Stimulated activated CD8-positive, alpha-beta memory T cell treated with anti-CD3 and anti-CD28 coated beads, Interleukin-2, amount 100 ng/mL, for 48 hours (primary cell): ENCODE results near the gene SOX6.
"Not testable (repeated sequence)": the region's sequence is repeated elsewhere in the genome, so short reads cannot be mapped to it uniquely, and the experiment has no call there.

Source experiments
- DNase-seq, 2 donors: peaks; one replicate each; pipeline ENCODE4 v3.0.0-alpha.2; 2020; ENCODE audit warnings: low read depth in 2 of 2

The SOX6 gene

DNA sequence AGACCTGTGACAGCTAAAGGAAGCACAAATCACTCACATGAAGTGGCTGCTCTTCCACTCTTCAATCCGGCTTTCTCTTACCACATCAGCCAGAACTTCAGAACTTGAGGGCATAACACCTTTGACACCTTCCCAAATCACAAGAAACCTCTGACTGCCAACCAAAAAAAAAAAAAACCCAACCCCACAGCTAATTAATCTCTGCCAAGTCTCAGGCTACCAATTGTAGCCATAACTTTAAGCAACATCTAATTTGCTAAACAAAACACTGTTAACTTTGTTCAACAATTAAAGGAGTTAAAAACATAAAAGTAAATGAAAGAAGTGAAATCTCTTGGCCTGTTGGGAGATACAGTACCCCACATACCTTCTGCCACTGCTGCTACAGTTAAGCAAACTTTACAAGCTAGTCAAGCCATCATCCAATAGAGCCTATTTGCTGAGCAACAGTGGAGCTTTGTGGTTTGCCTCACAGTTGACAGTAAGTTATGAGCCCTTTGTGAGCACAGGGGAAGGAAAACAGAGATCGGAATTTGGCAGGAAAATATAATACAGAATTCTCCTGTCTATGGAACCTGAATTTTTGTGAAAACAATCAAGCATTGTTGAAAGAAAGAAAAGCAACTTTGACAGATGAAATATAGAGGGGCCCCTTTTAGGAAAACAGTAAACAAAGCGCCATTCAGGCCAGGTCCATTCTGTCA, at the start of gene SOX6:
Gene SOX6, minus strand, starts transcription at position 490 of the 704 bp plus-strand sequence. CDS start 15,298 bp downstream, outside the sequence.
- DNase-seq, result no peak

DNA sequence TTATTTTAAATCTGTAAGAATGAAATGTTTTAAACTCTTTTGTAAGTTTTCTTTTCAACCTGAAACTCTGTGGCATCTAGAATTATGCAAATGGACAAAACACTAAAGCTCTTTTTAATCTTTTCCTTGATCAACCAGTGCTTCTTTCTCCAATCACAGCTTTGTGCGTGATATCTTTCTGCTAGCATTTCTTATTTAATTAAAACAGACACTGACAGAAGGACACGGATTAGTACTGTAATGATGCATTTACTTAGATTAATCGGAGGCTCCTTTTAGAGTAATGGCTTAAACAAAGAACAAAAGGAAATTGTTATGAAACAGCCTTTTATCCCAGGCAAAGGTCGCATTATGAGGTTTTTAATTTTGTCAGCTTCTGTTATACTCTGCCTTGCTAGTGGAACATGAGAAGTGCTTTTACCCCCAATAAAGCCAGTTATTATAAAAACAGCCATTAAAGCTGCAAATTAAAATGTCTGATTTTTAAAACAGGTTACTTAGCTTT, 48.5 kb upstream of the SOX6 start:
- no peak for DNase-seq

DNA sequence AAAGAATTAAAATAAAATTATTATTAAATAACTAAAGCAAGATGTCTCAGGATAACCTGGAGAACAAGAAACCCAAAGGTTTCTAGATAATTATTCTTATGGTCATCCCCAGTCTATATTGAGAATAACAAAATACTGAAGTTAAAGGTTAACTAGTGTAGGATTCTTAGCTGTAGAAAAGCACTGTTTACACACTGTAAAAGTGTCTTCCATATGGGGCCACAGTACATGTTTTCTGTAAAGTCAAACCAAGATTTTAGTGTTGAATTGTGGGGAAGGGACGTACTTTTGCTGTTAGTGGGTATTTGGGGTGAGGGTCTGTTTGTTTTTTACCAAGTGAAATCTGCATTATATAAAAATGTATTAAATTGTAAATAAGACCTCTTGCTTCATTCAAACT, 47.5 kb upstream of the SOX6 start:
- DNase-seq, result no peak

DNA sequence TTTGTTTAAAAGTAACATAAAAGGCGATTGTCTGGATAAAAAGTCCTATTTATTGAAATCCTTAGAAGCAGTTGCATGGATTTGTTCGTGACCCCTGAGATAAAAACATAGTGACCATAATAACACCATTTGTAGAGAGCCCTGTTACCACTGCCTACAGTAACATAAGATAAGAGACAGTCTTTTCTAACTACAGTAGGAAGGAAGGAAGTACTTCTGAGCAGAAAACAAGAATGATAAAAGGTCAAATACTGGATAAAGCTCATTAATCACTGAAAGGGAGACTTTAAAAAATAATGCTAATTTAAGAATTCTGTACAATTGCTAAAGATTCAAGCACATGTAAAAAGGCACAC, 47.1 kb upstream of the SOX6 start:
- no peak for DNase-seq

DNA sequence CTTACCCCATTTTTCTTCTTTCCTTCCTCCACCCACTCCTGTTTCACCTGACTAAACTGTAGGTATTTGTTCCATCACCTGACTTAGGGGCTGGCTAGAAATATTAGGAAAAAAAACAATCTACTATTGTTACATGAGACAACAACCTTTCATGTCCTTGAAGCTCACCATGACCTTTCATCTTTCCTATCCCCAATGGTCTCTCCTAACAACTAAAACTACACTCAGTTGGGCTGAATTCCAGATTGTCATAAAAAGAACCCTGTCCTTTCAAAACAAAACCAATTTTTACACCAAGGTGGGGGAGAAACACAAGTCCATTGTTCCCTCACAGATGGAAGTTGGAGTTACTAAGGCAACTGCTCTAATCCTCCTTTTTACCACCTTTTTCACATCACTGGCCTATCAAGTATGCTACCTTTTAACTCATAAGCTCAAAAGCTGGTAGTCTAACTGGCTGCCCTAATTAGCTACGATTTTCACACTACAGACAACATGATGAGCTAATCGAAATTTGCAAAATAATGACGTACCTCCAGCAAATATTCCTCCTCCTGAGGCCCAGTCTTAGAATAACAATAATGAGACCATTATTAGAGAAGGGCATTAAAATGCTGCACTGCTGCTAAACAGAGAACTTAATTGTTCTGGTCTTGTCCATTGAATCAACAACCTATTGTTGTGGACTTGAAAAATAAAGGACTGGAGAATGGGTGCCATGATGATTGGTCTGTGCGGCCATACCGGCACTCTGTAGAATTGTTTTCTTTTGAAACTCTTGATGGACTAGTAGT, 46.5 kb upstream of the SOX6 start:
- no peak for DNase-seq

DNA sequence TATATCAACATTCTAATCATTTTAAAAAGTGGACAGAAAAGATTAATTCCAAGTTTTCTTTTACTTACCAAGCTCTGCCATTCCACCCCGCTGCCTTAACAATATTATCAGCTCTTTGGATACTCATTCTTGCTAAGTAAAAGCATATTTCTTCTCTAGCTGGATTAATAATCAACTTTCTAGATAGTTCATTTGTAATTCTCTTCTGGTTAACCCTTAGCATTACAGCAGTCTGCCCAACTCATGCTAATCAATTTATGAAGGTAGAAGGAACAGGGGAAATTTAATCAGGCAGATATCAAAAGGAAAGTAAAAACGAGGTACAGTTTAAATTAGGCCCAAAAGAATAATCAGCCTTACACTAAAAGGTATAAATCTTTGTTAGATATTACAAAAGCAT, 41.0 kb upstream of the SOX6 start:
- no peak for DNase-seq

DNA sequence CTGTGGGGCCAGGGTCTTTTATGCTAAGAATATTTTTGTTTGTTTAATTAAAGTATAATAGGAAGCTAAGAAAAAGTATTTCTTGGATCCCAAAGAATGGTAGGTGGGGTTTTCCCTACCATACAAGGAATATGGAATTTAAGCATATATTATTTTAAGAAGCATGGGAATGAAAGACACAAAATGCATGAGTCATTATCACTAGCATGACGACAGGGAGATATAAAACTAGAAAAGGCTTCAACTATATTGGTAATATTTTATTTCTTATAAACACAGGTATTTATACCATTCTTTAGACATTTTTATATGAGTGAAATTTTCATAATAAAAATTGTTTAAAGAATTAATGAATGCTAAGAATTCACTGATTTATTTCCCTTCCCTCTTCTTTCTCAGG, 39.3 kb upstream of the SOX6 start:
- no peak for DNase-seq

DNA sequence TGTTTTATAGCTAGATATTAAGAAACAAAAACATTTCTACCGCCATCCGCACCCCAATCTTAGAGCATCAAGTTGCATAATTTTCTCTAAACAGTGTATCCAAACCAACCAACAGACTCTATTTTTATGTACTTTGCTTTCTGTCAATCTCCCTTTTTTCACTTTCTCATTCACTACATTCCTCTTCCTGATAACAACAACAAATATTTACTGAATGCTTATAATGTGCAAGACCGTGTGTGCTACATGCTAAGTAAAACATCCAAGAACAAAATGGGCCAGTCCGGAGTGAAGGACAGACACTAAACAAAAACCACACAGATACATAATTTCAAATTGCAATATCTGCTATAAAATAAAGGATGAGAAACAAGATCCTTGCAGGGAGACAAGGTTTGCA, 38.6 kb upstream of the SOX6 start:
- no peak for DNase-seq

DNA sequence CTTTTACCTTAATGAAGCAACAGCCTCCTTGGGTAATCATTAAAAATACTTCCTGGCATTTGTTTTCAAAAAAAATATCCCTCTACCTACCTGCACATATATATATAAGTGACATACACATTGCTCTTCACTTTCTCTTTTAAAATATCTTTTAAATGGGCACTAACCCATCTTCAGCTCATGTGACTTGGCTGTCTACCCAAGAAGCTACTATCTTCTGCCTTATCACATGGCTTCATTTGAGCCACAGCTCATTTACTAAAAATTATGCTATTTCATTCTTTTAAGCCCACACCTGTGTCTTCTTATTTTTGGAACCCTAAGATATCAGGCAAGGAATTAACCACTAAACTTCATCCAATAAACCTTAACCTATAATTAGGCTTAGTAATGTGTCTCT, 37.0 kb upstream of the SOX6 start:
- DNase-seq, result no peak

DNA sequence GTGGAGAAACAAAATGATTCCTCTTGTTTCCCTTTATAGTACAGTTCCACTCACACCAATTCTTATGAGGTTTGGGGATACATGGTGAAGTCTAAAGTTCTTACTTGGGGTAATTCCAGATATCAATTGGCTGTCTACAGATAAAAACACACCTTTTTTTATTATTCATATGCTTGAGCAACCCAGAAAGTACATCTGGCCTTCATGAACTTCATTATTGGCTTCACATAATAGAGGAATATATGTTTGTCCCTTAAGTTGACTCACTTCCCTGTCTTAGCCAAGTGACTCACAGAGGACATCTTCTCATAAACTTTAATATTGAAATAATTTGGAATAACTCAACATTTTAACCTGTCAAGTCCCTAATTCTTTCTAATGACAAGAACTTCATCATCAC, 36.3 kb upstream of the SOX6 start:
- no peak for DNase-seq

DNA sequence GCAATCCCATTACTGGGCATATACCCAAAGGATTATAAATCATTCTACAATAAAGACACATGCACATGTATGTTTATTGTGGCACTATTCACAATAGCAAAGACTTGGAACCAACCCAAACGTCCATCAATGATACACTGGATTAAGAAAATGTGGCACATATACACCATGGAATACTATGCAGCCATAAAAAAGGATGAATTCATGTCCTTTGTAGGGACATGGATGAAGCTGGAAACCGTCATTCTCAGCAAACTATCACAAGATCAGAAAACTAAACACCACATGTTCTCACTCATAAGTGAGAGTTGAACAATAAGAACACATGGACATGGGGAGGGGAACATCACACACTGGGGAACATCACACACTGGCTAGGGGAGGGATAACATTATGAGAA, 34.5 kb upstream of the SOX6 start:
- not testable (repeated sequence) for DNase-seq

DNA sequence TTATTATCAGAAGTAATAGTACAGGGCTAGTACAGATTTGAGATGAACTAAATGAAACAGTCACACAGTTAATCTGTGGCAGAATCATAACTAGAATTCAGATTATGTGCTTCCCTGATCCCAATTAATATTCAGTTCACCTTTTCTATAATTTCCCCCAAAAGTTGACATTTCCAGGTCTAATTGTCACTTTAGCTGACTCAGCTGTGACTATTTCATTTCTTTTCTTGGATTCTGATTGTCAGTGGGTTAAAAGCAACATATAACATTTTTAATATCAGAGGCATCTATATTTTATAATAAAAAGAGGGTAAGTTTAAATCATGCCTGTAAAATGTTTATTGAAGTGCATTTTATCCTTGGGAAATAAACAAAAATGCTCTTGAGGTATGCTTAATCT, 28.8 kb upstream of the SOX6 start:
- no peak for DNase-seq

DNA sequence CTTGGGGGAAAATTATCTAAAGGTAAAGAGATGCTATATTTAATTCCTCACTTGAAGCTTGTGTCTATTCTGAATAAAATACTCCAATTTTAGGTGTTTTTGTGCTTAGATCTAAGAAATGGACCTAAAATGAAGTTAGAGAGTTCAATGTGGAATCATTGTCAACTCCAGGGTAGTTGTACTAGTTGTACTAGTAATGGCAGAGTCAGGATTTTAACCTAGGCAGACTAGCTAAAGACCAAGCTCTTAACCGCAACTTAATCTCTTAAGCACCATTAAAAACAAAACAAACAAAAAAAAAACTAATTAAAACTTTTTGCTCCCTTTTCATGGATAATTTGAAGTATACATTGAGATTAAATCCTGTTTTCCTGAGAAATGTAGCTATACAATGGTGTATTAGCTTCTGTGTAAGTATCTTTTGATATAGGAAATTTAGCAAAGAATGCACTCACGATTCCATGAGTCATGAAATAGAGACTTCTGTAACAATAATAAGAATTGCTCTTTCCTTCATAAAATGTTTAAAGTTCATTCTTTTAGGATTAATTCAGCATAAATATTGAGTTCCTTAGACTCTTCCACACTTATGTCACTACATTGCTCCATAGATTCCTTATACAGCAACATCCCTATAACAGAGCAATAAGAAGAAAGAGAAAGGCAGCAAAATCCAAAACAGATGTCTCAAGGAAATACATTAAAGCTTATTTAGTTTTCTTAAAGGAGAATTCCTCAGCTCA, 26.5 kb upstream of the SOX6 start:
- DNase-seq, result no peak

DNA sequence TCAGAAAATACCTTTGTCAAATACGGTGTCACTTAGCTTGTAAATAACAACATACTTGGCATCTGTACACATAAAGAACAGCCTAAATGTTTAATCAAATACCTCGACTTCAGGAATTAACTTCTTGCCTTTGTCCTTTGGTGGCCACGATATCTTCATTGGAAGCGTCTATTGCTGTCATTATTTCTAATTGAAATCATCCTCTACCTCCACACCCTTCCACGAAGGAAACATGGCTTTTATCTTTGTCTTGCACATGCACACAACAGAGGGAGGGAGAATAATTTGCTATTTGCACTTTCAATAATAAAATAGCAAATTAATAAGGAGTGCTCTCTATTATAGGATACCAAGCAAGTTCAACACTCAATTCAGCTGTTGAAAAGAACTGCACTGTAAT, 25.8 kb upstream of the SOX6 start:
- DNase-seq, result no peak

DNA sequence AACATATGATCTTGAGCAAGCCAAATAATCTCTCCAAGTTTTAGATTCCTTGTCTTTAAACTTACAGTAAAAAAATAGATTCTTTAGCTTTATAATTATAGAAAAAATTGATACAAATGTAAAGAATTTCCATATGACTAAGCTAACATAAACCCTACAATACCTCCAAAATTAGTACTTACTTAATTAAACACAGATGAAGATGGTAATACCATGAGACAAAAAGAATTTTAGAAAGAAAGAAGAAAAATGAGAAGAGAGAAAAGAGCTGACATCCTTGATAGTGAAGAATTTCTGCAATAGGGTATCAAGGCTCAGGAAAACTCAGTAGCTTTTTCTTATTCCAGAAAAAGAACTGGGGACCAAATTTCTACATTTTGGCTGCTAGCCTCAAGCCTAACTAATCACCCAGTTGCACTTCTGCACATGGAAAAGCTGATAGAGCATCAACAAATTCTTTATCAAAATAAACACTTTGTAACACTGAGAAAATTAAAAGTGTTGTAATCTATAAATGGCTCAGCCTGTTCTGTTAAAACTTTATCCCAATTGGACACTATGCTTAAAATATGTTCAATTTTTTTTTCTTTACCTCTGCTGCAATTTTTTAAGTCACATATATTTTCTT, 24.7 kb upstream of the SOX6 start:
- no peak for DNase-seq

DNA sequence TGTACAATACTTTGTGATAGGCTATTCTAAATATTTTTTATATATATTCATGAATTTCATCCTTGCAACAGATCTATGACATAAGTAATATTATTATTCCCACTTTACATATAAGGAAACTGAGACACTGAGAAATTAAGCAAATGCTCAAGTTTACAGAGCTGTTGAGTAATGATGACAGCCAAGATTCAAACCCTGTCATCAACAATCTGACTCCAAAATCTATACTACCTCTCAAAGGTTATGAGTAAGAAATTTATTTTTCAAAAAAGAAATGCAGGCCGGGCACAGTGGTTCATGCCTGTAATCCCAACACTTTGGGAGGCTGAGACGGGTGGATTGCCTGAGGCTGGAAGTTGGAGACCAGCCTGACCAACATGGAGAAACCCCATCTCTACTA, 22.6 kb upstream of the SOX6 start:
- no peak for DNase-seq

DNA sequence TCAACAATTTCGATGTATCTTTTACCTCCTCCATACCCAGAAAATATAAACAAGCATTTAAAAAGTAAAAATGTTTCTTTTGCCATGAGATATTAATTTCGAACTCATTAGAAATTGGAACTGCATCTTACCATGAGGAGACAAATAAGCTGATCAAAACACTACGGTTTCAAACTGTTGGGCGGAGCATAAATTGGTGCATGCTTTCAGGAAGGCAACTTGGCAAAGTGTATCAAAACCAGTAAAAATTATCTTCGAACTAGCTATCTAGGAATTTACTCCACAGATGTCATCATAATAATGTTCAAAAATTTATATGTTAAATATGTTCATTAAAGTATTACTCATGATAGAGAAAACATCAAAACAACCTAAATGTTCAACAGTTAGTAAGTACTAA, 21.4 kb upstream of the SOX6 start:
- DNase-seq, result no peak

DNA sequence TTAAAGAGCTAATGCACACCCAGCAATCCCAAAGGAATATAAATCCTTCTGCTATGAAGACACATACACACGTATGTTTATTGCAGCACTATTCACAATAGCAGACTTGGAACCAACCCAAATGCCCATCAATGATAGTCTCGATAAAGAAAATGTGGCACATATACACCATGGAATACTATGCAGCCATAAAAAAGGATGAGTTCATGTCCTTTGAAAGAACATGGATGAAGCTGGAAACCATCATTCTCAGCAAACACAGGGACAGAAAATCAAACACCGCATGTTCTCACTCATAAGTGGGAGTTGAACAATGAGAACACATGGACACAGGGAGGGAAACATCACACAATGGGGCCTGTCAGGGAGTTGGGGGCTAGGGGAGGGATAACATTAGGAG, 19.3 kb upstream of the SOX6 start:
- not testable (repeated sequence) for DNase-seq

DNA sequence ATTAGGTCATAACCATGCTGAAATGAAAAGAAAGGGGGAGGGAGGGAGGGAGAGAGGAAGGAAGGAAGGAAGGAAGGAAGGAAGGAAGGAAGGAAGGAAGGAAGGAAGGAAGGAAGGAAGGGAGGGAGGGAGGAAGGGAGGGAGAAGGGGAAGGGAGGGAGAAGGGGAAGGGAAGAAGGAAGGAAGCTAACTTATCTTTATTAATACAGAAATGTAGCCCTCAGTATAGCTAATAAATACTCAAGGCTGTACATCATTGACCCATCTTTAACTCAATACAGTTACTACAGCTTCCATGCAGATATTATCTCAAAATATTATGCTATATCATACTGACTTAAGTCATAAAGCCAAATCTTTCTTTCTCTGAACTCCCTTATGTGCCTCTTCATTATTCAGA, 17.4 kb upstream of the SOX6 start:
- no peak for DNase-seq

DNA sequence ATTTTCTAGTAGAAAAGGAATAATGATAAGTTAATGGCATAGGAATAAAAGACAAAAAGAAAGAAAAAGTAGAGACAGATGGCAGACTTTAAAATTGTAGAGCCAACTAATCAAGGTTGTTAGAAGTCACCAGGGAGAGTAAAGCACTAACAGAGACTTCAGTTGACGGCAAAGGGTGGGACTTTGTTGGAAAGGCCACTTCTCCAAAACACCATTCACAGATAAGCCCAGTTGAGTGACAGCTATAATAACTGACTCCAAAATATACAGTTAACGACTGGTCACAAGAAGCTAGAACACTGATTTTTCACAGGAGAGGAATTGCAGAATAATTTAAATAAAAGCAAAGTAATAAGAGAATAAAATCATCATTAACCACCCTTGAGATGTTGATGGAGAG, 16.0 kb upstream of the SOX6 start:
- no peak for DNase-seq

DNA sequence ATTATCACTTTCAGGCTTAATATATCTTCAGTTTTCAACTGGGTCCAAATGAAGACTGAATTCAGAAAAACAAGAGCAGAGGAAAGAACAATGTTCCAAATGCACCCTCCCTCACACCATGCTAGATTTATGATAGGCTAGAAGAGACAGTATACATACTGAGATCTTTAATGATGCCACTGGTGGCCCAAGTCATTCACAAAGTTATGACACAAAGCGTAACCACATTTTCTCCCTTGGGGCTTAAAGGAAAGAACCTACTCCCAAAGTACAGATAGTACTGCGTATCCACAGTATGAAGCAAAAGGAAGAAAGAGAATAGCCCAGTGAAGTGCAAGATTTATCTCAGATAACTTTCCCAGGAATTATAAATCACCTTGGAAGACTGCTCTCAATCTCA, 10.9 kb upstream of the SOX6 start:
- DNase-seq, result no peak

DNA sequence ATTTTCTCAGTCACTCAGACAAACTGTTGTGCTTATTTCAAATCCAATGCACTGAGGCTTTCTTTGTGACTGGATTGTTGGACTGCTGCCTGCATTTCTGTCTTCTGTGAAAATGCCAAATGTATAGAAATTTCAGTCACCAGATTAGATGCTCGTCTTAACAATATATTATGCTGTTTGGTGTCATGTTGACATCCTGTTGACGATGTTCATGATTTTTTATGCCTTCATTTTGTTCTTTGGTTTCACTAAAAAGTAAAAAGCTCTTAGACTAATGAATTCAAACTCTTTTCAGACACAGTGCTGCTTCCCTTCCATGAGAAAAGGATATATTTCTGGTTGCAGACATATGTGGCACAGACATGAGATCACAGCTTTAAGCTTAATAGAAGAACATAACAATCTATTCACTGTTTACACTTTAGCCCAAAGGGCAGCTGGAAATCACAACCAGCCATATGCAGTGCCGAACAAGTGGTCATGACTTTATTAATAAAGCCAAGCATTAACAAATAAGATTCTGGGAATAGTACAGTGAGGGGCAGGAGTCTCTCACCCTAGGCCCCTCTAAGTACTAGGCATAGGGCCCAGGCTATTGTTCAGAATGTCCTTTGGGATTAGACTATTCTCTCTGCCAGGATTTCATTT, 9.4 kb upstream of the SOX6 start:
- no peak for DNase-seq
